ENCODE measurements around the gene SKAP2. TPM values are rescaled to one million over a fixed set of nuclear protein-coding genes. Genes with fewer than 3 reads are reported as not detected.

The SKAP2 gene
- total RNA-seq, 1 experiment from 2014 or later, result 9.6 TPM

DNA sequence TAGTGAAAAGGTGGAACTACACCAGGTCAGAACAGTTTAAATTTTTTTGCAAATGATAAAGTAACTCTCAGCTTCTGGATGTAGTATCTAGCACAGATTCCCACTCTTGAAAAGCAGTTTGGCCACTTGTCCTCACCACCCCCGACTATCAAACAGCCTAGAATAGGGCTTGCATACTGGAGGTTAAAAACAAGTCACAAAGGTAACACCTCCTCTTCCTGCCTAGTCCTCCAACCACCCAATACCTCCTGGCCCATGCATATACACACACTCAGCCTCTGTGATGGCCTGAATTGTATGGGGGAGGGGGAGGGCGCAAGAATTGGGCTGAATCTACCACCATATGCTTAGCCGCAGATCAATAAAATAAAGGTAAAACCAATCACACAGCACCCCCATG lies 5.7 kb downstream of the SKAP2 start:
- no peak overlapping the region for H3K4me2 ChIP-seq (ENCODE audit: low read length)
- DNase-seq (no peak), ATAC-seq (no peak)
- H3K9ac ChIP-seq (ENCODE audit: low read length), result no peak overlapping the region
- H3F3A ChIP-seq (ENCODE audit: low read length, unreplicated experiment), result no peaks in the 10 kb centered on the region
- ChIA-PET POLR2A (ENCODE audit: unreplicated experiment) (no interaction called here), CTCF (no interaction called here)
- no peak overlapping the region for H3K27ac ChIP-seq (ENCODE audit: low read length)
- H3K4me3 ChIP-seq (ENCODE audit: low read length), result no peak overlapping the region
- BruUV-seq (replicated peaks), result no TSS peak
- H4K20me1 ChIP-seq (ENCODE audit: low read length), result no peaks in the 10 kb centered on the region
- no peaks in the 10 kb centered on the region for H3K36me3 ChIP-seq (ENCODE audit: low read depth, low read length)
- H3K9me2 ChIP-seq (replicated peaks; ENCODE audit: low read length), result no peaks in the 10 kb centered on the region
- peaks cover 24% of the 10 kb centered on the region for H3K4me1 ChIP-seq (ENCODE audit: insufficient read depth, low read length)
- no peaks in the 10 kb centered on the region for H3K27me3 ChIP-seq (ENCODE audit: low read length)
- TF ChIP-seq EZH2phosphoT487 (IDR thresholded peaks at IDR 0.05; ENCODE audit: borderline replicate concordance, low read length) (no peak), EZH2 (IDR thresholded peaks at IDR 0.05; ENCODE audit: low read length, unreplicated experiment) (no peak)
- TF ChIP-seq, protein P1, sequence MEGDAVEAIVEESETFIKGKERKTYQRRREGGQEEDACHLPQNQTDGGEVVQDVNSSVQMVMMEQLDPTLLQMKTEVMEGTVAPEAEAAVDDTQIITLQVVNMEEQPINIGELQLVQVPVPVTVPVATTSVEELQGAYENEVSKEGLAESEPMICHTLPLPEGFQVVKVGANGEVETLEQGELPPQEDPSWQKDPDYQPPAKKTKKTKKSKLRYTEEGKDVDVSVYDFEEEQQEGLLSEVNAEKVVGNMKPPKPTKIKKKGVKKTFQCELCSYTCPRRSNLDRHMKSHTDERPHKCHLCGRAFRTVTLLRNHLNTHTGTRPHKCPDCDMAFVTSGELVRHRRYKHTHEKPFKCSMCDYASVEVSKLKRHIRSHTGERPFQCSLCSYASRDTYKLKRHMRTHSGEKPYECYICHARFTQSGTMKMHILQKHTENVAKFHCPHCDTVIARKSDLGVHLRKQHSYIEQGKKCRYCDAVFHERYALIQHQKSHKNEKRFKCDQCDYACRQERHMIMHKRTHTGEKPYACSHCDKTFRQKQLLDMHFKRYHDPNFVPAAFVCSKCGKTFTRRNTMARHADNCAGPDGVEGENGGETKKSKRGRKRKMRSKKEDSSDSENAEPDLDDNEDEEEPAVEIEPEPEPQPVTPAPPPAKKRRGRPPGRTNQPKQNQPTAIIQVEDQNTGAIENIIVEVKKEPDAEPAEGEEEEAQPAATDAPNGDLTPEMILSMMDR (conservative IDR thresholded peaks at IDR 0.05; ENCODE audit: low read depth, low read length), result no peak
- no peaks in the 10 kb centered on the region for H3K9me3 ChIP-seq (ENCODE audit: low read length)
- H3K79me2 ChIP-seq (ENCODE audit: low read length), result peaks cover 63% of the 10 kb centered on the region
- no peak overlapping the region for H2AFZ ChIP-seq (ENCODE audit: low read length)
- intact Hi-C loops (cut with micrococcal nuclease), result no loop called here

DNA sequence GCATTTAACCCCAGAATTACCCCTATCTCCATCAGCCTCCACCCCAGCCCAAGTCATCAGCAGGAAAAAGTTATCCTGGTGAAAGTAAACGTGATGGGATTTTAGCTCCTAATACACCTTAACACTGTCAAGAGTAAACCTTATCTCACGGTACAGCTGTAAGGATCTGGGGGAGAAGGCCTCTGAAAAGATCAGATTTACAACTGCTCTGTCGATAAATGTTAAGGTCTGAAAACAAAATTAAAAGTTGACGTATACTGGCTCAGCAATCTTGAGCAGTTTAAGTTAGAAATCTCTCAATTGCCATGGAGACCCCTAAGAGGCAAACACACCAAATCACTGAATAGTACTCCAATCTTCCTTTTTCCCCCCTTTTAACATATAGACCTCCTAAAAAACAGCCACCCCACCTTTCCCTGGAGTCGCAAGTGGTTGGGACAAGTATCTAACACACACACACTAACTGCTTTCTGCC lies 6.1 kb downstream of the SKAP2 start:
- intact Hi-C loops (cut with micrococcal nuclease), result no loop called here
- TF ChIP-seq, protein P1 (conservative IDR thresholded peaks at IDR 0.05; ENCODE audit: low read depth, low read length), result no peak
- TF ChIP-seq EZH2phosphoT487 (IDR thresholded peaks at IDR 0.05; ENCODE audit: borderline replicate concordance, low read length), result no peak
- TF ChIP-seq EZH2 (IDR thresholded peaks at IDR 0.05; ENCODE audit: low read length, unreplicated experiment), result no peak
- ChIA-PET POLR2A (ENCODE audit: unreplicated experiment) (interaction anchor here (0.5 kb wide), 2 partner anchors 240 to 307 kb away, joined by 3 read pairs; no protein-coding TSS in a partner anchor), CTCF (no interaction called here)
- DNase-seq, result no peak
- H3K4me1 ChIP-seq (ENCODE audit: insufficient read depth, low read length), result peaks cover 23% of the 10 kb centered on the region
- no peaks in the 10 kb centered on the region for H3K36me3 ChIP-seq (ENCODE audit: low read depth, low read length)
- H3K9ac ChIP-seq (ENCODE audit: low read length), result no peak overlapping the region
- H3K9me3 ChIP-seq (ENCODE audit: low read length), result no peaks in the 10 kb centered on the region
- no peak overlapping the region for H2AFZ ChIP-seq (ENCODE audit: low read length)
- H3K4me2 ChIP-seq (ENCODE audit: low read length), result no peak overlapping the region
- BruUV-seq (replicated peaks), result no TSS peak
- no peak for ATAC-seq
- H3K27me3 ChIP-seq (ENCODE audit: low read length), result no peaks in the 10 kb centered on the region
- peaks cover 58% of the 10 kb centered on the region for H3K79me2 ChIP-seq (ENCODE audit: low read length)
- H4K20me1 ChIP-seq (ENCODE audit: low read length), result no peaks in the 10 kb centered on the region
- no peak overlapping the region for H3K4me3 ChIP-seq (ENCODE audit: low read length)
- H3F3A ChIP-seq (ENCODE audit: low read length, unreplicated experiment), result no peaks in the 10 kb centered on the region
- no peak overlapping the region for H3K27ac ChIP-seq (ENCODE audit: low read length)
- no peaks in the 10 kb centered on the region for H3K9me2 ChIP-seq (replicated peaks; ENCODE audit: low read length)

DNA sequence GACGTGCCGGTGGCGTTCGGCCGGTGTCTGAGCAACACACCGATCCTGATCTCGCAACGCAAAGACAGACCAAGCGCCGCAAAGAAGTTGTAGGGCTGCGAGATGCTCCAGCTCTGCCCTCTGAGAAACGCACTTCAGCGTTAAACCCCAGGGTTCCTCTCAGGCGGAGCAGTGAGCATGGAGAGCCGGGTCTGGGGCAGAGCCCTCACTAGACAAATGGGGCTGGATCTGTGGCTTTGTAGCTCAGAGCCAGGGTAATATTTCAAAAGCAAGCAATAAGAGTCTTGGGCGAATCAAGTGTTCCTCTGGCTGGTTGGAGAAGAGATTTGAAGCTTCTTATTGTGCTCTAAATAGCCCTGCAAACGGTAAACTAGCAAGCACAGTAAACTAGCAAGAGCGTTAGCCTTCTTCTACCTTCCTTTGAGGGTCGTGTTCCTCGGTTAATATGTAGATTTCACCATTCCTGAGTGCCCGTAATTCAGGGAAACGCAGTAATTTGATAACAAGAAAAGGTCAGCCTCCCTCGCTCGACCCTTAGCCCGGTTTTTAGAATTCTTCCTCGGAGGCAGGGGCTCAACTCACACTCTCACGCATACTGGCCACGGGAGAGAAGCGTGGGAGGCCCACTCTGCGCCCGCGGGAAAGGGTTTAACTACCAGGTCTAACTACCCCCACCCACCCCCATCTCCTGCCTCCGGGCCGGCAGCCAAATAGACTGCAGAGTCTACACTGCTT lies 6.7 kb downstream of the SKAP2 start:
- DNase-seq, result no peak
- H3K9me2 ChIP-seq (replicated peaks; ENCODE audit: low read length), result no peaks in the 10 kb centered on the region
- no peaks in the 10 kb centered on the region for H3K9me3 ChIP-seq (ENCODE audit: low read length)
- H3K4me1 ChIP-seq (ENCODE audit: insufficient read depth, low read length), result peaks cover 17% of the 10 kb centered on the region
- no peaks in the 10 kb centered on the region for H4K20me1 ChIP-seq (ENCODE audit: low read length)
- H3K27ac ChIP-seq (ENCODE audit: low read length), result no peak overlapping the region
- intact Hi-C loops (cut with micrococcal nuclease), result no loop called here
- POLR2A ChIA-PET (ENCODE audit: unreplicated experiment), result interaction anchor here (0.5 to 0.7 kb wide), 3 partner anchors 241 to 308 kb away, joined by 3 to 4 read pairs (median 3); no protein-coding TSS in a partner anchor
- CTCF ChIA-PET, result no interaction called here
- no peak for TF ChIP-seq EZH2 (IDR thresholded peaks at IDR 0.05; ENCODE audit: low read length, unreplicated experiment)
- TF ChIP-seq, protein P1 (conservative IDR thresholded peaks at IDR 0.05; ENCODE audit: low read depth, low read length), result no peak
- no peak for TF ChIP-seq EZH2phosphoT487 (IDR thresholded peaks at IDR 0.05; ENCODE audit: borderline replicate concordance, low read length)
- H2AFZ ChIP-seq (ENCODE audit: low read length), result no peak overlapping the region
- H3K9ac ChIP-seq (ENCODE audit: low read length), result no peak overlapping the region
- no peaks in the 10 kb centered on the region for H3F3A ChIP-seq (ENCODE audit: low read length, unreplicated experiment)
- no peak overlapping the region for H3K4me3 ChIP-seq (ENCODE audit: low read length)
- H3K4me2 ChIP-seq (ENCODE audit: low read length), result no peak overlapping the region
- no peaks in the 10 kb centered on the region for H3K36me3 ChIP-seq (ENCODE audit: low read depth, low read length)
- peaks cover 52% of the 10 kb centered on the region for H3K79me2 ChIP-seq (ENCODE audit: low read length)
- no peaks in the 10 kb centered on the region for H3K27me3 ChIP-seq (ENCODE audit: low read length)
- BruUV-seq (replicated peaks), result no TSS peak
- ATAC-seq, result no peak
